Measurements from ENCODE around the gene DACT1. TPM values are rescaled to one million over a fixed set of nuclear protein-coding genes. Genes with fewer than 3 reads are reported as not detected.

The DACT1 gene
- total RNA-seq, 4 donors from 2014 or later: 1.9 to 19.0 (median 3.6) TPM

GRCh38 chr14:58662759-58663158, 25.0 kb downstream of the DACT1 start:
- H3K27me3 ChIP-seq: no peaks in the 10 kb centered on the region
- no peak for DNase-seq
- TF ChIP-seq CTCF (IDR thresholded peaks at IDR 0.05): no peak
- TF ChIP-seq POLR2A (IDR thresholded peaks at IDR 0.05): no peak
- H3K9me3 ChIP-seq: no peaks in the 10 kb centered on the region
- H3K36me3 ChIP-seq: no peaks in the 10 kb centered on the region
- H3K27ac ChIP-seq: no peak overlapping the region
- H3K4me3 ChIP-seq: no peak overlapping the region
- H3K4me1 ChIP-seq: no peaks in the 10 kb centered on the region

DNA sequence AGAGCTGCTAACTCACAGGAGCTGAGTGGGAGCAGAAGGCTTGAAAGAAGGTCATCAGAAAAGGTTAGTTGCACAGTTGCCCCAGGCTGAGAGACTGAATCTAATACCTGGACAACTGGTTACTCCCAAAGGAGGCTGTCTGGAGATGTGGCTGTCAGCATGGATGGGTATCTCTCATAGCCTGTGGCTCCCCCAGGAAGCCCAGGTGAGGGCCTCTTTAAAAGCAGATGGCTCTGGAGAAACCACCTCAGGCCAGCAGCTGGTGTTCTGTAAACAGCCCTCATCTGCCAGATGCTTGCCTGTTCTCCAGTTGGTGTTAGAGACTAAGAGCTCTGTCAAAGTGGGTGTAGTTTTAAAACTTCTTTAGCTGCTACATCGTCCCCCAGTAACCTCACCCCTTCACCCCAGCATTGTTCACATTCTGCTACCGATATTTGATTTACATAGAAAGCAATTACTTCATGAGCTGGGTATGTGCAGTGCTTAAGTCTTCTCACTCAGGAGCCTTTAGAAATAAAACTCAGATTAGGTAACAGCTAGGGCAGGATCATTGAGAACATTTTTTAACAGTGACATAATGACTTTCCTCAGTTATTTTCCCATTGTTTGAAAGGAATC, 25.8 kb downstream of the DACT1 start:
- no peaks in the 10 kb centered on the region for H3K4me1 ChIP-seq
- H3K9me3 ChIP-seq: no peaks in the 10 kb centered on the region
- TF ChIP-seq CTCF (IDR thresholded peaks at IDR 0.05) (no peak), POLR2A (IDR thresholded peaks at IDR 0.05) (no peak)
- H3K27me3 ChIP-seq: no peaks in the 10 kb centered on the region
- DNase-seq: no peak
- H3K4me3 ChIP-seq: no peak overlapping the region
- no peaks in the 10 kb centered on the region for H3K36me3 ChIP-seq
- H3K27ac ChIP-seq: no peak overlapping the region

DNA sequence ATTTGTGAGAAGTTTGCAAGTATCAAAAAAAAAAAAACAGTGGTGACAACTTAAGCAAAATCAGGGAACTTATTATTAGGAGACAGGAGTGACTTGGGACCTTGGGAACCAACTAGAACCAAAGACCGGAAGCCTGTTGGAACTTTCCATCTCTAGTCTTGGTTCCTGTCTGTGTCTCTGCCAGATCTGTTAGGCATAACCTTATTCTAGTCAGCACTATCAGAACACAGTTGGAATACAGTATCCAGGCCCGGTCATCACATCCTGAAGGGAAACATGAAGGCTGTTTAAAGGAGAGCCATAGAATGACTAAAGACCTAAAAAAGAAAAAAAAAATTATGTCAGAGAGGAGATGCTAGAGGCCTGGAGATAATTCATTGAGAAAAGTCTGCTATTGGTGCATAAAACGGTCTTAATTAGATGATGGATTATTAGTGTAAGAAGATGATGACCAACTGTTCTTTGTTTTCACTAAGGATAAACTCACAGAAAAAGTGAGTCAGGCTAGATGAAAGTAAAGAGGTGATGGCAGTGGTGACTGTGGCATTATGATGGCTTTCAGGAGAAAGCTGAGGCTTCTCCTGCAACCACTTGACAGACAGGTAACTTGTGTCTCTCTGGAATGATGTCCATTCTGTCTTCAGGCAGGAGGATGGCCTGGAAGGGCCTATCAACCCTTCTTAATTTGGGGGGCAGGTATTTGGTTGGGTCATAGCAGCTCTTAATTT, 28.2 kb downstream of the DACT1 start:
- no peaks in the 10 kb centered on the region for H3K4me1 ChIP-seq
- no peak for DNase-seq
- no peaks in the 10 kb centered on the region for H3K9me3 ChIP-seq
- H3K36me3 ChIP-seq: no peaks in the 10 kb centered on the region
- no peak overlapping the region for H3K4me3 ChIP-seq
- H3K27me3 ChIP-seq: no peaks in the 10 kb centered on the region
- no peak overlapping the region for H3K27ac ChIP-seq
- no peak for TF ChIP-seq CTCF (IDR thresholded peaks at IDR 0.05)
- no peak for TF ChIP-seq POLR2A (IDR thresholded peaks at IDR 0.05)

GRCh38 chr14:58666737-58667136, 29.0 kb downstream of the DACT1 start:
- no peaks in the 10 kb centered on the region for H3K36me3 ChIP-seq

GRCh38 chr14:58667900-58668299, 30.1 kb downstream of the DACT1 start:
- Histone ChIP-seq H3K27me3 (no peaks in the 10 kb centered on the region), H3K4me1 (no peaks in the 10 kb centered on the region), H3K27ac (no peak overlapping the region), H3K9me3 (no peaks in the 10 kb centered on the region), H3K36me3 (no peaks in the 10 kb centered on the region), H3K4me3 (no peak overlapping the region)
- no peak for TF ChIP-seq CTCF (IDR thresholded peaks at IDR 0.05)
- no peak for TF ChIP-seq POLR2A (IDR thresholded peaks at IDR 0.05)
- no peak for DNase-seq

More at GRCh38 chr14:58666737-58667136, 29.0 kb downstream of the DACT1 start:
- Histone ChIP-seq H3K4me3 (no peak overlapping the region), H3K4me1 (no peaks in the 10 kb centered on the region), H3K27me3 (no peaks in the 10 kb centered on the region), H3K9me3 (no peaks in the 10 kb centered on the region), H3K27ac (no peak overlapping the region)
- TF ChIP-seq POLR2A (IDR thresholded peaks at IDR 0.05) (no peak), CTCF (IDR thresholded peaks at IDR 0.05) (no peak)
- no peak for DNase-seq
